ENCODE data around the gene MPP7. TPM values are rescaled to one million over a fixed set of nuclear protein-coding genes. Genes with fewer than 3 reads are reported as not detected.
"Not testable (repeated sequence)": the region's sequence is repeated elsewhere in the genome, so short reads cannot be mapped to it uniquely, and the experiment has no call there.

Gene MPP7
- total RNA-seq, 2 donors from 2014 or later: 16.3 to 28.1 TPM

DNA sequence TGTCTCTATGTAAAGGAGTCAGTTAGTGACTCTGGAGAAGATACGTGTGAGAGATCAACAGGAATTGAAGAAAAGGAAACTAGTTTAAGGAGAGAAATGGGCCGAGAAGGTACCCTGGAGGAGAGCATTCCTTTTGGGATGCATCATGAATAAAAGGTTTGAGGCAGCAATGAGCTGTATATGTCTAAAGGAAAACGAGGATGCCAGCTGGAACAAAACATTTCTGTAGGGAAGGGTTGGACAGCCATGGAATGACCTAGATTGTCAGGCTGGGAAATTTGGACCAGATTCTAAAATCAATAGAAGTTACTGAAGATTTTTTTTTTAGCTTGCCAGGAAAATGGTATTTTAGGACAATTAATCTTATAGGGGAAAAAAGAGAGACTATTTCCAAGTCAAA, 17.2 kb upstream of the MPP7 start:
- no peak overlapping the region for H3K4me3 Mint-ChIP-seq
- H3K36me3 Mint-ChIP-seq (ENCODE audit: insufficient read depth in 2 of 2): no peaks in the 10 kb centered on the region
- no peak for DNase-seq
- no peaks in the 10 kb centered on the region for H3K27me3 Mint-ChIP-seq (ENCODE audit: low read depth)
- no peak for ATAC-seq (replicated peaks in 1 of 2)
- H3K9me3 Mint-ChIP-seq: no peaks in the 10 kb centered on the region
- H3K4me1 Mint-ChIP-seq (ENCODE audit: low read depth): peaks cover 25% of the 10 kb centered on the region
- no peak overlapping the region for H3K27ac Mint-ChIP-seq

DNA sequence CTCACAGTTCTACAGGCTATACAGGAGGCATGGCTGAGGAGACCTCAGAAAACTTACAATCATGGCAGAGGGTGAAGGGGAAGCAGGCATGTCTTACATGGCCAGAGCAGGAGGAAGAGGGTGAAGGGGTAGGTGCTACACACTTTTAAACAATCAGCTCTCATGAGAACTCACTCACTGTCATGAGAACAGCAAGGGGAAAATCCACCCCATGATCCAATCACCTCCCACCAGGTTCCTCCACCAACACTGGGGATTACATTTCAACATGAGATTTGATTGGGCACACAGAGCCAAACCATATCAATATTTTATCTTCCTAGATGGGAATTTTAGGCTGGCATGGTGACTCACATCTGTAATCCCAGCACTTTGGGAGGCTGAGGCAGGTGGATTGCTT, 16.2 kb upstream of the MPP7 start:
- not testable (repeated sequence) for H3K9me3 Mint-ChIP-seq; H3K27me3 Mint-ChIP-seq (ENCODE audit: low read depth); H3K4me3 Mint-ChIP-seq; H3K36me3 Mint-ChIP-seq (ENCODE audit: insufficient read depth in 2 of 2); DNase-seq; ATAC-seq (replicated peaks in 1 of 2); H3K27ac Mint-ChIP-seq
- H3K4me1 Mint-ChIP-seq (ENCODE audit: low read depth): peaks cover 18% of the 10 kb centered on the region

DNA sequence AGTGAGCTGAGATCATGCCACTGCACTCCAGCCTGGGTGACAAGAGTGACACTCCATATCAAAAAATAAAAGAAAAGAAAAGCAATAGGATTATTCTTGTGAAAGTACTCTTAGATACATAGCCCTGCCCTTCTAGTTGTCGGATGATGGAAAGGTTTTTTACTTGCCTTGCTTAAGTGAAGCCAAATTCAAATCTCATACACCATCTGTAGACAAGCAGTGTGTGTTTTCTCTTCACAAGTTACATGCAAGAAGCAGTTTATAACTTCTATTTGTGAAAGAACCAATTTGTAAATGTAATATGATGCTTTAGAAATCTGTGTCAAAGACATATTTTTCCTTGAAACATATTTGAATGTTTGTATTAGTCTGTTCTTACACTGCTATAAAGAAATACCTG, 15.8 kb upstream of the MPP7 start:
- Mint-ChIP-seq H3K9me3 (no peaks in the 10 kb centered on the region), H3K4me1 (ENCODE audit: low read depth) (peaks cover 18% of the 10 kb centered on the region), H3K27ac (no peak overlapping the region), H3K36me3 (ENCODE audit: insufficient read depth in 2 of 2) (no peaks in the 10 kb centered on the region), H3K4me3 (no peak overlapping the region), H3K27me3 (ENCODE audit: low read depth) (no peaks in the 10 kb centered on the region)
- DNase-seq (no peak), ATAC-seq (replicated peaks in 1 of 2) (no peak)

DNA sequence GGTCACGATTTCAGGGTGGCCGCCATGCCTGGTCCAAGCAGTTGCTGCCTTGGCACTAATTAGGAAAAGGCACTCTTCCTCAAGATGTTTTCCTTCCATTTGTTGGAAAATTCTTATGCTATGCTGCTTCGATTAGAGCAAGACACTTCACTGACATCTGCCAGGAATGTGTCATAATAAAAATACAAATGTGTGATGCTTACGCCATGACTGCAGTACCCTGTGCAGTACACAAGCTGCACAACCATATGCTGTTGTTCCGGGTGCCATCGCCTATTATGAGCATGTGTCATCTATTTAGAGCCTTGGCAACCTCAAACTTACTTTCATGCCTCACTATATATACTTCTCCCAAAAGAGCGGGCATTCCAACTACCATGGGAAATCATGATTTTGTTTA, 14.9 kb upstream of the MPP7 start:
- no peak overlapping the region for H3K27ac Mint-ChIP-seq
- peaks cover 19% of the 10 kb centered on the region for H3K4me1 Mint-ChIP-seq (ENCODE audit: low read depth)
- H3K9me3 Mint-ChIP-seq: no peaks in the 10 kb centered on the region
- H3K4me3 Mint-ChIP-seq: no peak overlapping the region
- ATAC-seq (replicated peaks in 1 of 2): no peak
- DNase-seq: no peak
- H3K36me3 Mint-ChIP-seq (ENCODE audit: insufficient read depth in 2 of 2): no peaks in the 10 kb centered on the region
- no peaks in the 10 kb centered on the region for H3K27me3 Mint-ChIP-seq (ENCODE audit: low read depth)

DNA sequence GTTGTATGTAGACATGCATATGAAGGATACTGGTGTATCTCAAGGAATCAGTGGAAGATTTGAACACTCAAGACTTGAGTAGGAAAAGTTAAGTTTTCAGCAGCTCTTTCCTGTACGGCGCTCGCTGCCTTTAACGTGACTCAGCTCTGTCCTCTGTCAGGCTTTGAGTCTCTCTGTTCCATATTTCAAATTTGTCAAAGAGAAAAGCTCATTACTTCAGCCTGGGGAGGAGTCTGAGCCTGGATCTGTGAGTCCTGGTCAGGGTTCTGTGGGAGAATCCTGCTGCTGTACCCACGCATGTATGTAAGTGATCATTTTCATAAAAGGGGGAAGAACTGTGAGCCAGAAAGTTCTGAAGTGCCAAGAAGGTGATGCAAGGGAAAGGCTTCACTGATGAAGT, 13.8 kb upstream of the MPP7 start:
- Mint-ChIP-seq H3K4me1 (ENCODE audit: low read depth) (peaks cover 26% of the 10 kb centered on the region), H3K4me3 (peak overlapping the region in 1 of 2 donors; percentile 18), H3K27ac (no peak overlapping the region), H3K36me3 (ENCODE audit: insufficient read depth in 2 of 2) (peaks cover 2 to 4% of the 10 kb centered on the region in 2 donors), H3K27me3 (ENCODE audit: low read depth) (no peaks in the 10 kb centered on the region), H3K9me3 (peaks cover 2 to 4% of the 10 kb centered on the region in 2 donors)
- DNase-seq (no peak), ATAC-seq (replicated peaks in 1 of 2) (no peak)

DNA sequence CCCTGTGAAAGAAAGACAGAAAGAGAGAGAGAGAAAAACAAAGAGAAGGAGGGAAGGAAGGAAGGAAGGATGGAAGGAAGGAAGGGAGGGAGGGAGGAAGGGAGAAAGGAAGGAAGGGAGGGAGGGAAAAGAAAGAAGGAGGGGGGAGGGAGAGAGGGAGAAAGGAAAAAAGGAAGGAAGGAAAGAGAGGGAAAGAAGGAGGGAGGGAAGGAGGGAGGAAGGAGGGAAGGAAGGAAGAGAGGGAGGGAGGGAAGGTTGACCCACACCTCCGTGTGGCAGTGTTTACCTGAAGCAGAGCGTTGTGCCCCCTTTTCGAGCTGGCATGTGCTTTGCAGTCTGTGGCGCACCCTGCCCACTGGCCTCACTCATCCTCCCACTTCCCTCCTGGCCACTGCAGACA, 12.3 kb upstream of the MPP7 start:
- Mint-ChIP-seq H3K27ac (no peak overlapping the region), H3K27me3 (ENCODE audit: low read depth) (no peaks in the 10 kb centered on the region), H3K4me1 (ENCODE audit: low read depth) (peaks cover 26% of the 10 kb centered on the region), H3K36me3 (ENCODE audit: insufficient read depth in 2 of 2) (peaks cover 2 to 4% of the 10 kb centered on the region in 2 donors), H3K9me3 (peaks cover 2 to 4% of the 10 kb centered on the region in 2 donors), H3K4me3 (no peak overlapping the region)
- ATAC-seq (replicated peaks in 1 of 2): no peak
- no peak for DNase-seq

DNA sequence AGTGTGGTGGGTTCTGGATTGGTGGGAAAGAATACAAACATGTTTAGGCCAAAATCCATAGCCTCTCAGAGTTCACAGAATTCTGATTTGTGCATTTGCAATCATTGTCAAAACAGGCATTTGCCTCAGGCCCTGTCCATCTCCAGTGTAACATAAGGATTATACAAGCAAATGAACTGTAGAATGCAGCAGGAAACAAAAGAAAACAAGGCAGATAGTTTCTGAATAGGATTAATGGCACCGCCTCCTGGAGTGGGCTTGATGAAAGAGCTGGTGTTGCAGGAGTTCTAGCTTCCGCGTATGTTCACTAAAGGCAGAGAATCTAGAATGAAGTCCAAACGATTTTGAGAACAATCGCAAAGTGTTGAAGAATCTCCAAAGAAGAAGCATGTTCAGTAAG, 11.3 kb upstream of the MPP7 start:
- Mint-ChIP-seq H3K27me3 (ENCODE audit: low read depth) (no peaks in the 10 kb centered on the region), H3K4me3 (no peak overlapping the region), H3K27ac (no peak overlapping the region), H3K36me3 (ENCODE audit: insufficient read depth in 2 of 2) (peaks cover 2 to 4% of the 10 kb centered on the region in 2 donors), H3K4me1 (ENCODE audit: low read depth) (peaks cover 25% of the 10 kb centered on the region), H3K9me3 (peaks cover 2 to 4% of the 10 kb centered on the region in 2 donors)
- ATAC-seq (replicated peaks in 1 of 2) (no peak), DNase-seq (no peak)

DNA sequence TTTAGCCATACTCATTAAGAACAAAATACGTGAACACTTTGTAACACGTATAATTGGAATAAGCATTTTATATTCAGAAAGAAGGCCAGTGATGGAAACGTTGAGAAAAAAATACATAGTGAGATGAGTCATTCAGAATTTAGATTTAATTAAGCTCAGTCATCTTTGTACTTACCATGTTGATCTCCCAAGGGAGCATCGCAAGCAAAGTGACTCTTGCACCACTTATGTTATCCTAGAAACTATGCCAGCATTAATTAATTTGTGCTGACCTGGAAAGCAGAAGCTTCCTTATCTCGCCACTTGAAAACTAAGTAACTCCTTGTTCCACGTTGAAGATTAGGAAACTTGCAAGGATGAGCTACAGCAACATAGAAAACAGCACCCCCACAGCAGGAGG, 9.7 kb upstream of the MPP7 start:
- peaks cover 2 to 4% of the 10 kb centered on the region in 2 donors for H3K9me3 Mint-ChIP-seq
- no peak overlapping the region for H3K4me3 Mint-ChIP-seq
- H3K4me1 Mint-ChIP-seq (ENCODE audit: low read depth): peaks cover 25% of the 10 kb centered on the region
- peaks cover 2 to 4% of the 10 kb centered on the region in 2 donors for H3K36me3 Mint-ChIP-seq (ENCODE audit: insufficient read depth in 2 of 2)
- DNase-seq: no peak
- no peak for ATAC-seq (replicated peaks in 1 of 2)
- no peaks in the 10 kb centered on the region for H3K27me3 Mint-ChIP-seq (ENCODE audit: low read depth)
- H3K27ac Mint-ChIP-seq: no peak overlapping the region

DNA sequence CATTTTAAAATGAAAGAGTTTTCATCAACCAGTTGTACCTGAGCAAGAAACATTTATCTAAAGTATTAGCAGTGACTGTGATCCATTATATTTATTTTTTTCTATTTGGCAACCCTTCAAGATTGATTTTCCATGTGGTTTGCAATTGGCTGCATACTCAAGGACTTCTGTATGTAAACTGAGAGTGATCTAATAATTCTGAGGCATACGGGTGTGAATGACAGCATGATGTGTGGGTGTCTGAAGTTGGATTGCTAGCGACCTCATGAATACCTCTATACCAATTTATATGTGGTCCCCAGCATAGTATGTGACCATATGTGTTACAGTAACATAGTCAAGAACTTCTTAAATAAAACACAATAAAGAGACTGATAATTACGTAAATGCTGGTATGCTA, 8.2 kb upstream of the MPP7 start:
- Mint-ChIP-seq H3K27me3 (ENCODE audit: low read depth) (no peaks in the 10 kb centered on the region), H3K36me3 (ENCODE audit: insufficient read depth in 2 of 2) (peaks cover 2 to 4% of the 10 kb centered on the region in 2 donors)

DNA sequence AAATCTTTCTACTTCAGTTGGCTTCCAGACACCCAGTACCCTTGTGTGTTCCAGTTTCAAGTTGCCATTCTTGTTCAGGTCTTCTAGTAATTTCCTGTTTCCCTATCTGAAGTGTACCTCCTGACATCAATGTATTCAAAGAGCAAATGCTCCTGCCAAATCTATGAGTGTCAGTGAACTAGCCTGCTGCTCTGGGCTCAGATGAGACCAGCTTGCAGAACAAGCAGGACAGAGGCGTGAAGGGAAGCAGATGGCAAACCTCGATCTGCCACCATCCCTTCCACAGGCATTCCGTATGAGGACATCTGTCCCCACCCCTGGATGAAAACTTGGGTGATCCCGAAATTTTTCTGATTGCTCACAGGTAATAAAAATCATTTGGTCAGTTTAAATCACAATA, 4.4 kb upstream of the MPP7 start:
- H3K4me3 Mint-ChIP-seq: no peak overlapping the region
- H3K27ac Mint-ChIP-seq: no peak overlapping the region
- H3K27me3 Mint-ChIP-seq (ENCODE audit: low read depth): no peaks in the 10 kb centered on the region
- peaks cover 2% of the 10 kb centered on the region in 2 donors for H3K36me3 Mint-ChIP-seq (ENCODE audit: insufficient read depth in 2 of 2)
- peaks cover 27% of the 10 kb centered on the region for H3K4me1 Mint-ChIP-seq (ENCODE audit: low read depth)
- DNase-seq (no peak), ATAC-seq (replicated peaks in 1 of 2) (no peak)
- peaks cover 2% of the 10 kb centered on the region in 2 donors for H3K9me3 Mint-ChIP-seq

More for the DNA sequence above, 8.2 kb upstream of the MPP7 start:
- Mint-ChIP-seq H3K4me1 (ENCODE audit: low read depth) (peaks cover 18% of the 10 kb centered on the region), H3K9me3 (peaks cover 2 to 4% of the 10 kb centered on the region in 2 donors), H3K4me3 (no peak overlapping the region), H3K27ac (no peak overlapping the region)
- ATAC-seq (replicated peaks in 1 of 2): no peak
- DNase-seq: no peak

DNA sequence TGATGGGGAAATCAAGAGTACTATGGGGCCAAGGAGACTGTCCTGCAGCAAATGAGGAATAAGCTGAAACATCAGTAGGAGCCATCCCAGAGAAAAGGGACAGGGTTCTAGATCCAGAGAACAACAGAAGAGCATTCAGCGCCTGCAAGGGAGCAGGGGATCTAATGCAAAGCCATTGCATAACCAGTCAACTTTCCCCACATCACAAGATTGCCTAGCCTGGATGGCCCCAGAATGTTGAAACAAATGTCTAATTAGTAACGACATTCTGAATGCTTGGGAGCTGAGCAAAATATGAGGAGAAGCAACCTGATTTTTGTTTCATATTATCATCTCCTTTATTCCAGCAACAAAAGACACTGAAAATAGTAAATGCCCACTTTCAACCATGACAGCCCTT, 2.7 kb upstream of the MPP7 start:
- Mint-ChIP-seq H3K9me3 (no peaks in the 10 kb centered on the region), H3K36me3 (ENCODE audit: insufficient read depth in 2 of 2) (no peaks in the 10 kb centered on the region), H3K27ac (no peak overlapping the region), H3K4me1 (ENCODE audit: low read depth) (peaks cover 40% of the 10 kb centered on the region), H3K4me3 (no peak overlapping the region), H3K27me3 (ENCODE audit: low read depth) (no peaks in the 10 kb centered on the region)
- DNase-seq: no peak
- ATAC-seq (replicated peaks in 1 of 2): no peak

DNA sequence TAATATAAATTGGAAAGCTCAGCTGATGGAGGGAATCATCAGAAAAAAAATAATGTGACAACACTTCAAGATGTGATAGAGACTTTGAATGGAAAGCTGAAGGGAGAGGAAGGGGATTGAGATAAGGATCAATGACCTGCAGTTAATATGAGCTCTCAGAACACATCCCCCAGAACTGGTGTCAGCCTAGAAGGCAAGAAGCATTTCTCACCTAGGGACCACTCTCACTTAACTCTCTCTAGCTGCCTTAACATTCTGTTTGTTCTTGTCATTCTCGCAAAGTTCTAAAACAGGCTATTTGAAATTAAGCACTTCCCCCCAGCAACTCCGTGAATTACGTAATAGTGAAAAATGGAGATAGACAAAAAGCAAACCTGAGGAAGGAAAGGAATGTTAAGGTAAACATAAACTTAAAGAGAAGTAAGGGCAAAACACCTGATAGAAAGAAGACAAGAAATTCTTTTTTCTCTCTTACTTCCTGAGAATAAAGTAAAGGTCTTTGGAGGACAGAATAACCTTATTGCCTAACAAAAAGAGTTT, 1.2 kb upstream of the MPP7 start:
- H3K9me3 Mint-ChIP-seq: no peaks in the 10 kb centered on the region
- H3K36me3 Mint-ChIP-seq (ENCODE audit: insufficient read depth in 2 of 2): no peaks in the 10 kb centered on the region
- no peaks in the 10 kb centered on the region for H3K27me3 Mint-ChIP-seq (ENCODE audit: low read depth)
- ATAC-seq (replicated peaks in 1 of 2) (no peak), DNase-seq (no peak)
- peak overlapping the region; percentile 88 to 94 for H3K4me3 Mint-ChIP-seq
- peaks cover 55% of the 10 kb centered on the region for H3K4me1 Mint-ChIP-seq (ENCODE audit: low read depth)
- H3K27ac Mint-ChIP-seq: no peak overlapping the region

DNA sequence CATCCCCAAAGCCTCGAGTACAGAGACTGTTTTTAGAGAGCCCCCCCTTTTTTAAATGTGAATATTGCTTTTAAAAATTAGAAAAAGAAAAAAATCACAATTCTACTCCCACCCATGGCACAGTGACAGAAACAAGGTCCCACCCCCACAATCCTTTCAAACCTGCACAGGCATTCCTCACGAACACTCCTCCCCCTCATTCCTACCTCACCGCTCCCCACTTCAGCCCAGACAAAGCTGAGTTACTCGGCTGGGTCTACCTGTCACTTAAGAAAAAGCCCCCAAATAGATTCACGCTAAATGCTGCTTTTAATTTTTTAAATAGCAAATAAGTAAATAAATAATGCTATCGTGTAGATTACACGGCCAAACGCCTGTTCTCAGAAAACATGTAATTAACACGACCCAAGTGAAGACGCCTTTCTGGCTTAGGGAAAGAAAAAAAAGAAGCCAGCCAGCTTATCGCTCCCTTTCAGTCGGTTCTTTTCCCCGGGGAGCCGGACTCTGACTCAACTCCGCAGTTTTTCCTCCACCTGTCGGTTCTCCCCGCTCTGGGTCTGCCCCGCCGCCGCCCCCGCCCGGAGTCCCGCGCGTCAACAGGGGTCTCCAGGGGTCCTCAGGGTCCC, 739 bp downstream of the MPP7 start:
- Mint-ChIP-seq H3K36me3 (ENCODE audit: insufficient read depth in 2 of 2) (no peaks in the 10 kb centered on the region), H3K9me3 (no peaks in the 10 kb centered on the region), H3K27ac (peak overlapping the region; percentile 42), H3K4me3 (peak overlapping the region; percentile 84 to 86), H3K4me1 (ENCODE audit: low read depth) (peaks cover 65% of the 10 kb centered on the region), H3K27me3 (ENCODE audit: low read depth) (no peaks in the 10 kb centered on the region)
- ATAC-seq (replicated peaks in 1 of 2) (no peak), DNase-seq (no peak)

DNA sequence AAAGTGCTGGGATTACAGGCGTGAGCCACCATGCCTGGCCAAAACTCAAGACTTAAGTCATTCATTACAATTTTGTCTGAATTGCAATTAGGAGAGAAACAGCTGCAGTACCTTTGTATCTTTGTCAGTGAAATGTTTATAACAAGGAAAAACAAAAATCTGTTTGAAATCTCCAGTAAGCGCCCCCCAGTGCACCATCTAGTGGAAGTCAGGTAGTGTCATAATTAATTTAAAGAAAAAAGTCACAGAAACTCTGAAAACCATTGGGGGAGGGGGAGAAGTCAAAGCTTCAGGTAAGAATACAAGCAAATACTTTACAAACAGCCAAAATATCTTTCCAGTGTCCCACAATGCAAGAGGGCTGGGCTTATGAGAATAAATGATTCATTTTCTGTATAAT, 2.8 kb downstream of the MPP7 start:
- DNase-seq: peak in 1 of 2 donors; percentile 13
- H3K27ac Mint-ChIP-seq: peak overlapping the region; percentile 18
- no peaks in the 10 kb centered on the region for H3K9me3 Mint-ChIP-seq
- ATAC-seq (replicated peaks in 1 of 2): no peak
- no peaks in the 10 kb centered on the region for H3K27me3 Mint-ChIP-seq (ENCODE audit: low read depth)
- no peaks in the 10 kb centered on the region for H3K36me3 Mint-ChIP-seq (ENCODE audit: insufficient read depth in 2 of 2)
- H3K4me3 Mint-ChIP-seq: peak overlapping the region; percentile 54 to 66
- H3K4me1 Mint-ChIP-seq (ENCODE audit: low read depth): peaks cover 84% of the 10 kb centered on the region
